ENCODE data around the gene ARMC6. TPM values are rescaled to one million over a fixed set of nuclear protein-coding genes. Genes with fewer than 3 reads are reported as not detected.

The ARMC6 gene
- total and polyA plus RNA-seq, 2 of the 13 experiments (the other 11 are each of a cell fraction or from before 2014, with no cell fraction given), result 16.2 to 36.8 TPM

- TF ChIP-seq ZNF503 (CRISPR knock-in tag; IDR thresholded peaks at IDR 0.05) (no peak), RBFOX2 (IDR thresholded peaks at IDR 0.05; ENCODE audit: low read depth, low read length) (no peak), SP4 (CRISPR knock-in tag; IDR thresholded peaks at IDR 0.05) (no peak), ZNF33B (CRISPR knock-in tag; IDR thresholded peaks at IDR 0.05) (no peak), ZBTB42 (CRISPR knock-in tag; IDR thresholded peaks at IDR 0.05) (no peak), IRF2 (CRISPR knock-in tag; IDR thresholded peaks at IDR 0.05) (no peak), ZBTB33 (CRISPR knock-in tag; IDR thresholded peaks at IDR 0.05) (peak; percentile 66; the same call in 1 of the 2 replicates), RXRB (CRISPR knock-in tag; IDR thresholded peaks at IDR 0.05; ENCODE audit: borderline replicate concordance) (no peak), ZNF354B (CRISPR knock-in tag; IDR thresholded peaks at IDR 0.05) (no peak), ATF3 (CRISPR knock-in tag; IDR thresholded peaks at IDR 0.05) (no peak), ZNF710 (CRISPR knock-in tag; IDR thresholded peaks at IDR 0.05; ENCODE audit: borderline replicate concordance) (0 out of 2 replicates have a peak, but pooled peaks have one; percentile 21)
Observed at GRCh38 chr19:19053508-19054314, 20.3 kb downstream of the ARMC6 start (continued).

All from HepG2 (cell line).